B cell (primary cell): ENCODE results near the gene LBH. TPM values are rescaled to one million over a fixed set of nuclear protein-coding genes. Genes with fewer than 3 reads are reported as not detected.

ENCODE experiments used
- ATAC-seq: fragments of 200-7000 bp; cut with Tn5 transposase; one replicate; pipeline ENCODE4 v1.10.0; 2021; ENCODE audit warnings: low read depth, mild to moderate bottlenecking, moderate number of reproducible peaks, moderate library complexity
- CTCF ChIA-PET: fragments of 350-600 bp; sonication (Branson Sonifier 250); formaldehyde crosslinking; loops from one replicate; lab custom pipeline; 2021; ENCODE audit warnings: antibody characterized with exemption, inconsistent platforms; lab: Charles Lee
- POLR2A ChIA-PET: fragments of 350-600 bp; sonication (Branson Sonifier 250); formaldehyde crosslinking; loops from one replicate; lab custom pipeline; 2021; ENCODE audit warnings: antibody characterized with exemption; lab: Charles Lee
- DNase-seq: peaks from one replicate; pipeline ENCODE4 v3.0.0; 2013
- H2AFZ ChIP-seq: 2 replicates; pipeline ENCODE4 v1.6.1; 2012; ENCODE audit warnings: mild to moderate bottlenecking, low read depth, low read length; ENCODE audit not compliant: insufficient read depth, poor library complexity, severe bottlenecking
- H3K27ac ChIP-seq, 2 donors: 1 replicate in 1 of 2; 2 replicates in 1 of 2; pipeline ENCODE4 v1.5.1; 2012 to 2013; ENCODE audit warnings: low read length in 2 of 2, mild to moderate bottlenecking in 2 of 2, moderate library complexity in 1 of 2
- H3K27me3 ChIP-seq, 4 experiments: fragments of 200-600 bp in 1 of 4; sonication (generic) in 1 of 4; replicated peaks in 1 of 4; 1 replicate in 2 of 4; 2 replicates in 2 of 4; pipeline versions ENCODE4 v1.6.1 to v1.7.0; 2013 to 2016; ENCODE audit warnings: low read length in 3 of 4, mild to moderate bottlenecking in 2 of 4, mixed read lengths in 1 of 4, moderate library complexity in 1 of 4; ENCODE audit not compliant: insufficient read depth in 4 of 4, control insufficient read depth in 3 of 4; ENCODE audit errors: control extremely low read depth in 1 of 4
- H3K36me3 ChIP-seq, 2 experiments: replicated peaks in 1 of 2; 1 replicate in 1 of 2; 2 replicates in 1 of 2; pipeline versions ENCODE4 v1.6.1 to v1.7.1; 2013; ENCODE audit warnings: low read length in 1 of 2; ENCODE audit not compliant: insufficient read depth in 2 of 2, control insufficient read depth in 1 of 2; ENCODE audit errors: control extremely low read depth in 1 of 2, extremely low read depth in 1 of 2
- H3K4me1 ChIP-seq, 2 donors: fragments of 200-600 bp in 1 of 2; sonication (generic) in 1 of 2; 1 replicate in 1 of 2; 2 replicates in 1 of 2; pipeline versions ENCODE4 v1.5.1 to v1.6.1; 2013 to 2017; ENCODE audit warnings: low read length in 2 of 2; ENCODE audit not compliant: control insufficient read depth in 2 of 2, insufficient read depth in 2 of 2
- H3K4me2 ChIP-seq: replicated peaks from 2 replicates; pipeline ENCODE3; 2012; ENCODE audit warnings: mild to moderate bottlenecking, low read depth, low read length; ENCODE audit not compliant: poor library complexity, severe bottlenecking
- H3K4me3 ChIP-seq, 5 experiments: fragments of 200-600 bp in 1 of 5; sonication (generic) in 1 of 5; 1 replicate in 3 of 5; 2 replicates in 2 of 5; pipeline versions ENCODE4 v1.5.1 to v1.7.0; 2011 to 2016; ENCODE audit warnings: low read length in 4 of 5, mild to moderate bottlenecking in 4 of 5, low read depth in 2 of 5, control low read depth in 1 of 5, moderate library complexity in 1 of 5; ENCODE audit not compliant: insufficient read depth in 1 of 5; ENCODE audit errors: control extremely low read depth in 1 of 5, extremely low read depth in 1 of 5
- H3K79me2 ChIP-seq: fragments of 200-600 bp; sonication (generic); one replicate; pipeline ENCODE4 v1.6.0; 2016; ENCODE audit warnings: low read length; ENCODE audit not compliant: control insufficient read depth, insufficient read depth
- H3K9ac ChIP-seq: fragments of 200-600 bp; sonication (generic); 2 replicates; pipeline ENCODE4 v1.6.1; 2017; ENCODE audit warnings: mild to moderate bottlenecking, low read length, moderate library complexity
- H3K9me3 ChIP-seq, 3 donors: one replicate each; pipeline versions ENCODE4 v1.6.1 to v1.7.1; 2013; ENCODE audit warnings: low read length in 2 of 3; ENCODE audit not compliant: control insufficient read depth in 2 of 3, insufficient read depth in 1 of 3; ENCODE audit errors: control extremely low read depth in 1 of 3
- H4K20me1 ChIP-seq: 2 replicates; pipeline ENCODE4 v1.6.0; 2012; ENCODE audit warnings: mild to moderate bottlenecking, low read length; ENCODE audit not compliant: insufficient read depth, control insufficient read depth, poor library complexity, severe bottlenecking
- H3K27ac Mint-ChIP-seq: one replicate; pipeline ENCODE4 v1.8.0; 2021; ENCODE audit warnings: mixed read lengths
- H3K27me3 Mint-ChIP-seq: one replicate; pipeline ENCODE4 v1.8.0; 2021; ENCODE audit warnings: mixed read lengths
- H3K4me1 Mint-ChIP-seq: one replicate; pipeline ENCODE4 v1.8.0; 2021; ENCODE audit warnings: mixed read lengths
- H3K4me3 Mint-ChIP-seq: one replicate; pipeline ENCODE4 v1.8.0; 2021; ENCODE audit warnings: mixed read lengths
- H3K9me3 Mint-ChIP-seq: one replicate; pipeline ENCODE4 v1.8.0; 2022; ENCODE audit warnings: mixed read lengths; ENCODE audit not compliant: insufficient read depth
- EZH2 ChIP-seq: IDR thresholded peaks from 2 replicates; pipeline ENCODE4 v1.6.1; 2012; ENCODE audit warnings: borderline replicate concordance, low read depth, mild to moderate bottlenecking, moderate library complexity, low read length; ENCODE audit not compliant: insufficient read depth, poor library complexity, severe bottlenecking
- WGBS: methylation state at CpG from one replicate; pipeline ENCODE4 v1.1.5; 2013; ENCODE audit warnings: missing lambda C conversion rate; ENCODE audit not compliant: insufficient coverage; 5-methylcytosine and 5-hydroxymethylcytosine counted together
- intact Hi-C: fragments of 100-400 bp; cut with micrococcal nuclease; formaldehyde crosslinking; loops from one replicate; pipeline ENCODE4 v1.10.0; 2022
- polyA plus RNA-seq: library from polyadenylated mRNA; depleted of rRNA; stranded (reverse); fragments of >200 nt; gene quantifications from 2 replicates; pipeline ENCODE4 v1.2.3, GENCODE V29; 2012
- total RNA-seq, 2 donors: library from RNA; stranded (reverse); fragments of 120-200 nt in 1 of 2; gene quantifications; 1 replicate in 1 of 2; 2 replicates in 1 of 2; pipeline versions ENCODE4 v1.2.3 to v1.2.4, GENCODE V29; 2013 to 2022
- TF ChIP-seq, protein P1 (sequence below): fragments of 200-600 bp; IDR thresholded peaks from one replicate; pipeline ENCODE4 v1.8.0; 2022; ENCODE audit warnings: antibody characterized with exemption, mild to moderate bottlenecking

LBH gene
- total and polyA plus RNA-seq, 2 donors (not counting 1 experiment from before 2014, with no cell fraction given): 158 to 201 TPM

DNA sequence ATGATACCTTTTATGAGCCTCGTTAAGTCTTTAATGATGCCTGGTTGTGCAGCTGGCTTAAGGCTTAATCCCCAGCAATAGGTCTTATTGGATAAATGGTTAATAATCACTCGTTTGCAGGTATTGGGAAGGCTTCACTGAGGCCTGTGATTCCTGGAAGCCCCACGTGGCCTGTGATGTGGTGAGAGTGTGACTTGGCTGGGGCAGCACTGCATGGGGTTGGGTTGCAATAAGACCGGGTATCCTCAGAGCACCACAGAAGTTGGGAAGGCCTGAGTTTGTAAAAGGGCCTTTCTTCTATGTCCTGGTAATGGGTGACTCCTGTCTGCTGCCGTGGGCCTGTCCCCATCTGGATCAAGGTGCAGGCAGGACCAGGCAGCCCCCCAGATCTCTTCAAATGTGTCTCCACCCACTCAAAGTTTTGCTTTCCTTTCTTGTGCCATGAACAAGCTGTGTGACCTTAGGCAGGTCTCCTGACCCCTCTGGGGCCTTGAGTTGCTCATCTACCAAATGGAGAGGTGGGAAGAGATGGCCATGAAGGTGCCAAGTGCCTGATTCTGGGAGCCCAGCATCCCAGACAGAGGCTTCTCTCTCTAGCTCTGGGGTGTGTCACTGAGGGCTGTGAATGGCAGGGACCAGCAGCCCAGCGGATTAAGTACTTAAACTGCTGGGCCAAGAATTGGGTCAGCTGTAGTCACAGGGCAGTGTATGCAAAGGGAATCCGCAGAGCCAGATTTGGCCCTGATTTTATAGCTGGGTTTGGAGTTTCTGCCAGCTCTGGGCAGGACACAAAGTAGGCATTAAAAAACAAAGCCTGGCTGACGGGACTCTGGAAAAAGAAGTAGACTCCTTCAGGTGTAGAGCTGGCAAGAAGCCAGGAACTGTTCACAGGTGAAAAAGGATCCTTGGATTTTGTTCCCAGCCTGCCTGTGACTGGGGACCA, 24.4 kb downstream of the LBH start:
- H3K36me3 ChIP-seq: peaks cover 2 to 82% of the 10 kb centered on the region in 2 experiments
- no peak overlapping the region for H3K4me3 ChIP-seq
- H3K4me1 ChIP-seq: peaks cover 25 to 45% of the 10 kb centered on the region in 2 donors
- H3K4me2 ChIP-seq: no peak overlapping the region
- H4K20me1 ChIP-seq: peaks cover 83% of the 10 kb centered on the region
- no peak overlapping the region for H3K4me3 Mint-ChIP-seq
- no peak overlapping the region for H2AFZ ChIP-seq
- peaks cover 0 to 5% (median 0%) of the 10 kb centered on the region in 3 donors for H3K9me3 ChIP-seq
- peak overlapping the region; percentile 70 for H3K27ac Mint-ChIP-seq
- no peaks in the 10 kb centered on the region for H3K9me3 Mint-ChIP-seq
- 96% methylated on average over 7 of the region's 8 CpGs for WGBS
- no peaks in the 10 kb centered on the region for H3K27me3 Mint-ChIP-seq
- DNase-seq (no peak), ATAC-seq (no peak)
- peak overlapping the region in 1 of 2 donors; percentile 11 for H3K27ac ChIP-seq
- ChIA-PET POLR2A (interaction anchor here (0.6 kb wide), 1 partner anchor 9 kb away, joined by 6 read pairs; no protein-coding TSS in a partner anchor), CTCF (interaction anchor here (0.8 to 1.1 kb wide), 4 partner anchors 17 to 456 kb away, joined by 3 to 4 read pairs (median 3); no protein-coding TSS in a partner anchor)
- peaks cover 58% of the 10 kb centered on the region for H3K4me1 Mint-ChIP-seq
- peaks cover 77% of the 10 kb centered on the region for H3K79me2 ChIP-seq
- no peaks in the 10 kb centered on the region for H3K27me3 ChIP-seq
- intact Hi-C loops: no loop called here
- TF ChIP-seq, protein P1, sequence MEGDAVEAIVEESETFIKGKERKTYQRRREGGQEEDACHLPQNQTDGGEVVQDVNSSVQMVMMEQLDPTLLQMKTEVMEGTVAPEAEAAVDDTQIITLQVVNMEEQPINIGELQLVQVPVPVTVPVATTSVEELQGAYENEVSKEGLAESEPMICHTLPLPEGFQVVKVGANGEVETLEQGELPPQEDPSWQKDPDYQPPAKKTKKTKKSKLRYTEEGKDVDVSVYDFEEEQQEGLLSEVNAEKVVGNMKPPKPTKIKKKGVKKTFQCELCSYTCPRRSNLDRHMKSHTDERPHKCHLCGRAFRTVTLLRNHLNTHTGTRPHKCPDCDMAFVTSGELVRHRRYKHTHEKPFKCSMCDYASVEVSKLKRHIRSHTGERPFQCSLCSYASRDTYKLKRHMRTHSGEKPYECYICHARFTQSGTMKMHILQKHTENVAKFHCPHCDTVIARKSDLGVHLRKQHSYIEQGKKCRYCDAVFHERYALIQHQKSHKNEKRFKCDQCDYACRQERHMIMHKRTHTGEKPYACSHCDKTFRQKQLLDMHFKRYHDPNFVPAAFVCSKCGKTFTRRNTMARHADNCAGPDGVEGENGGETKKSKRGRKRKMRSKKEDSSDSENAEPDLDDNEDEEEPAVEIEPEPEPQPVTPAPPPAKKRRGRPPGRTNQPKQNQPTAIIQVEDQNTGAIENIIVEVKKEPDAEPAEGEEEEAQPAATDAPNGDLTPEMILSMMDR: no peak
- TF ChIP-seq EZH2: no peak
- H3K9ac ChIP-seq: no peak overlapping the region
